Measurements from ENCODE around the gene MGST2. TPM values are rescaled to one million over a fixed set of nuclear protein-coding genes. Genes with fewer than 3 reads are reported as not detected.

MGST2 gene
- total RNA-seq, 1 donor from 2014 or later = 17.6 TPM

DNA sequence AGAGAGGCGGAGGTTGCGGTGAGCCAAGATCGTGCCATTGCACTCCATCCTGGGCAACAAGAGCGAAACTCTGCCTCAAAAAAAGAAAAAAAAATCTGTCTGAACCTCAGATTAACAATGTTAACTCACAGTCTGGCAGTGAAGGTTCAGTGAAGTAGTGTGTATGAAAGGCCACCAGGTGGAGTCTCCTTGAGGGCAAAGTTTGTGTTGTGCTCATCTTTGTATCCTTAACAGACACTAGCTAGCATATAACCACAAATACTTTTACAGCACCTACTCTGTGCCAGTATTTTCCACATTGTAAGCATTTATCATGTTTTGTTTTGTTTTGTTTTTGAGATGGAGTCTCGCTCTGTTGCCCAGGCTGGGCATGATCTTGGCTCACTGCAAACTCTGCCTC is 46.0 kb upstream of the MGST2 start:
- H3K27ac Mint-ChIP-seq (ENCODE audit: unreplicated experiment) = no peak overlapping the region
- Histone ChIP-seq H3K9ac (ENCODE audit: low read length) (no peak overlapping the region), H3K9me3 (ENCODE audit: insufficient read depth, low read depth, low read length) (no peaks in the 10 kb centered on the region), H3K27ac (ENCODE audit: low read depth, low read length) (no peak overlapping the region), H3K36me3 (ENCODE audit: insufficient read depth, low read length) (no peaks in the 10 kb centered on the region), H3K4me1 (ENCODE audit: insufficient read depth, low read length) (no peaks in the 10 kb centered on the region), H4K20me1 (ENCODE audit: insufficient read depth, low read length) (no peaks in the 10 kb centered on the region), H2AFZ (ENCODE audit: low read depth, low read length) (no peak overlapping the region), H3K27me3 (ENCODE audit: insufficient read depth, low read length) (no peaks in the 10 kb centered on the region), H3K79me2 (ENCODE audit: insufficient read depth, low read length) (no peaks in the 10 kb centered on the region), H3K4me2 (ENCODE audit: low read length) (no peak overlapping the region), H3K4me3 (ENCODE audit: insufficient read depth, low read depth, low read length) (no peak overlapping the region)
- no peak overlapping the region for H3K4me3 Mint-ChIP-seq (ENCODE audit: unreplicated experiment)
- TF ChIP-seq, protein P1, sequence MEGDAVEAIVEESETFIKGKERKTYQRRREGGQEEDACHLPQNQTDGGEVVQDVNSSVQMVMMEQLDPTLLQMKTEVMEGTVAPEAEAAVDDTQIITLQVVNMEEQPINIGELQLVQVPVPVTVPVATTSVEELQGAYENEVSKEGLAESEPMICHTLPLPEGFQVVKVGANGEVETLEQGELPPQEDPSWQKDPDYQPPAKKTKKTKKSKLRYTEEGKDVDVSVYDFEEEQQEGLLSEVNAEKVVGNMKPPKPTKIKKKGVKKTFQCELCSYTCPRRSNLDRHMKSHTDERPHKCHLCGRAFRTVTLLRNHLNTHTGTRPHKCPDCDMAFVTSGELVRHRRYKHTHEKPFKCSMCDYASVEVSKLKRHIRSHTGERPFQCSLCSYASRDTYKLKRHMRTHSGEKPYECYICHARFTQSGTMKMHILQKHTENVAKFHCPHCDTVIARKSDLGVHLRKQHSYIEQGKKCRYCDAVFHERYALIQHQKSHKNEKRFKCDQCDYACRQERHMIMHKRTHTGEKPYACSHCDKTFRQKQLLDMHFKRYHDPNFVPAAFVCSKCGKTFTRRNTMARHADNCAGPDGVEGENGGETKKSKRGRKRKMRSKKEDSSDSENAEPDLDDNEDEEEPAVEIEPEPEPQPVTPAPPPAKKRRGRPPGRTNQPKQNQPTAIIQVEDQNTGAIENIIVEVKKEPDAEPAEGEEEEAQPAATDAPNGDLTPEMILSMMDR (IDR thresholded peaks at IDR 0.05; ENCODE audit: insufficient read depth, low read depth, low read length) = peak; percentile 54
- TF ChIP-seq EZH2 (IDR thresholded peaks at IDR 0.05; ENCODE audit: insufficient read depth, low read length) = no peak
- peaks cover 2% of the 10 kb centered on the region for H3K9me3 Mint-ChIP-seq (ENCODE audit: unreplicated experiment)
- H3K4me1 Mint-ChIP-seq (ENCODE audit: low read depth, unreplicated experiment) = no peaks in the 10 kb centered on the region
- DNase-seq (ENCODE audit: low read depth) (no peak), FAIRE-seq (peak; percentile 84)
- H3K36me3 Mint-ChIP-seq (ENCODE audit: low read depth, unreplicated experiment) = no peaks in the 10 kb centered on the region
- peaks cover 14% of the 10 kb centered on the region for H3K27me3 Mint-ChIP-seq (ENCODE audit: low read depth, unreplicated experiment)

DNA sequence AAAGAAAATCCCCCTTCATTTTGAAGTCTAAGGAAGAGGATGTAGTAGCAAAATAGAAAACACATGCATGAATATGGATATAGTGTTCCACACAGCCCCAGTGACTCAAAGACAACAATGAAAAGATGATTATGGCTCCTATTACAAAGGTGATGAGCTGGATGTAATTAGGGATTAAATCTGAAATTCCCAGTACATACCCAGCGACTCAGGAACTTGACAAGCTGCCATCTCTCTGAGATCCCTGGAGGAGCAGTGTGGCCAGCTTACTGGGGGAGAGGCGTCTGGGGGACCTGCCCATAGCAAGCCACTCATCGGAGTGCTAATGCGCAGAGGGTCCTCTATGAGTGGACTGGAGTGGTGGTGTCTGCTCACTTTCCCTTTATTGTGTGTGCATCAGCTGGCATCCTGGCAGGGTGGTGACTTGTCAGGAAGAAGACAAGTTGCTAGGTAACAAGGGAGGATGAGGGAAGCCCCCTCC is 42.7 kb upstream of the MGST2 start:
- DNase-seq (ENCODE audit: low read depth) = no peak
- Mint-ChIP-seq H3K36me3 (ENCODE audit: low read depth, unreplicated experiment) (no peaks in the 10 kb centered on the region), H3K4me3 (ENCODE audit: unreplicated experiment) (no peak overlapping the region), H3K27ac (ENCODE audit: unreplicated experiment) (no peak overlapping the region), H3K4me1 (ENCODE audit: low read depth, unreplicated experiment) (no peaks in the 10 kb centered on the region), H3K27me3 (ENCODE audit: low read depth, unreplicated experiment) (peaks cover 22% of the 10 kb centered on the region), H3K9me3 (ENCODE audit: unreplicated experiment) (peaks cover 2% of the 10 kb centered on the region)
- FAIRE-seq = no peak
- Histone ChIP-seq H3K4me3 (ENCODE audit: insufficient read depth, low read depth, low read length) (no peak overlapping the region), H3K79me2 (ENCODE audit: insufficient read depth, low read length) (no peaks in the 10 kb centered on the region), H3K27me3 (ENCODE audit: insufficient read depth, low read length) (peaks cover 2% of the 10 kb centered on the region), H3K4me2 (ENCODE audit: low read length) (no peak overlapping the region), H3K4me1 (ENCODE audit: insufficient read depth, low read length) (no peaks in the 10 kb centered on the region), H3K27ac (ENCODE audit: low read depth, low read length) (no peak overlapping the region), H3K36me3 (ENCODE audit: insufficient read depth, low read length) (no peaks in the 10 kb centered on the region), H3K9ac (ENCODE audit: low read length) (no peak overlapping the region), H4K20me1 (ENCODE audit: insufficient read depth, low read length) (no peaks in the 10 kb centered on the region), H2AFZ (ENCODE audit: low read depth, low read length) (no peak overlapping the region), H3K9me3 (ENCODE audit: insufficient read depth, low read depth, low read length) (no peaks in the 10 kb centered on the region)
- TF ChIP-seq, protein P1 (IDR thresholded peaks at IDR 0.05; ENCODE audit: insufficient read depth, low read depth, low read length) = no peak
- no peak for TF ChIP-seq EZH2 (IDR thresholded peaks at IDR 0.05; ENCODE audit: insufficient read depth, low read length)

DNA sequence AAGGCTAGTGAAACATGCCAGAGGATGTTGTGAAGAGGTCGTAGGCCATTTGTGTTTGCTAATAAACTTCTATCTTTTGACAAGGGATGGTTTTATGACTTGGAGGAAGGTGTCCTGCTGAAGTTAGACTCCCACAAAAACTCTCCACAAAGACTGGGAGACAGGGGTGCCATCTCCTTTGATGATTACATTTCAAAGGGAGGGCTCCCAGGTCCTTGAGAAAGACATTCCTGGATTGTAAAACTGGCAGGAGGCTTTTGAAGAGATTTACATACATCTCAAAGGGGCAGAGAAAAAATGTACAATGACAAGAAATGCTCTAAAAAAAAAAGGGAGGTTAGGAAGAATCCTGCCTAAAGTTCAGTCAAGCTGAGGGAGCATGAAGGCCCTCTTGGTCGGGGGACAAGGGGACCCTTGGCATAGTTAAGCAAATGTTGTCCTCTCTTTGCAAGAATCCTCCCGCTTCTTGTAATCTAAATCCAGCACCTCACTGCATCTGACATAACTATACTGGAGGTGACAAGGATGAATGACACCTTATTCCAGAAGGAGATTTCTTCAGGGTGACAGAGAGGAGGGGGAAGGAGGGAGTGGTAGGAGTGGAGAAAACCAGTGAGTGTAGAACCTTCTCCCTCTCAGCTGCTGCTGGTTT is 41.1 kb upstream of the MGST2 start:
- H3K9me3 ChIP-seq (ENCODE audit: insufficient read depth, low read depth, low read length) = no peaks in the 10 kb centered on the region
- Mint-ChIP-seq H3K36me3 (ENCODE audit: low read depth, unreplicated experiment) (no peaks in the 10 kb centered on the region), H3K9me3 (ENCODE audit: unreplicated experiment) (peaks cover 2% of the 10 kb centered on the region), H3K27ac (ENCODE audit: unreplicated experiment) (no peak overlapping the region), H3K4me1 (ENCODE audit: low read depth, unreplicated experiment) (no peaks in the 10 kb centered on the region), H3K27me3 (ENCODE audit: low read depth, unreplicated experiment) (peaks cover 28% of the 10 kb centered on the region), H3K4me3 (ENCODE audit: unreplicated experiment) (no peak overlapping the region)
- DNase-seq (ENCODE audit: low read depth) = no peak
- H2AFZ ChIP-seq (ENCODE audit: low read depth, low read length) = no peak overlapping the region
- no peak overlapping the region for H3K9ac ChIP-seq (ENCODE audit: low read length)
- H3K4me2 ChIP-seq (ENCODE audit: low read length) = no peak overlapping the region
- no peak for FAIRE-seq
- H3K4me3 ChIP-seq (ENCODE audit: insufficient read depth, low read depth, low read length) = no peak overlapping the region
- H3K79me2 ChIP-seq (ENCODE audit: insufficient read depth, low read length) = no peaks in the 10 kb centered on the region
- no peaks in the 10 kb centered on the region for H3K36me3 ChIP-seq (ENCODE audit: insufficient read depth, low read length)
- H3K27me3 ChIP-seq (ENCODE audit: insufficient read depth, low read length) = peaks cover 2% of the 10 kb centered on the region
- no peaks in the 10 kb centered on the region for H3K4me1 ChIP-seq (ENCODE audit: insufficient read depth, low read length)
- no peak overlapping the region for H3K27ac ChIP-seq (ENCODE audit: low read depth, low read length)
- TF ChIP-seq EZH2 (IDR thresholded peaks at IDR 0.05; ENCODE audit: insufficient read depth, low read length) = no peak
- TF ChIP-seq, protein P1 (IDR thresholded peaks at IDR 0.05; ENCODE audit: insufficient read depth, low read depth, low read length) = no peak
- H4K20me1 ChIP-seq (ENCODE audit: insufficient read depth, low read length) = no peaks in the 10 kb centered on the region
